GM12891 (cell line): ENCODE results near the gene FBXO28.

Experiments
- POLR2A ChIP-seq: IDR thresholded peaks from 2 replicates; pipeline ENCODE4 v1.6.1; 2011; ENCODE audit warnings: low read depth, low read length, control low read depth
- TAF1 ChIP-seq: IDR thresholded peaks from 2 replicates; pipeline ENCODE4 v1.6.1; 2011; ENCODE audit warnings: low read depth, low read length, control low read depth

- TF ChIP-seq TAF1 (no peak), POLR2A (no peak)
These were observed 44.8 kb upstream of the FBXO28 start for GRCh38 chr1:224069138-224069537.
